Kidney tubule cell (primary cell): ENCODE results near the gene SATL1.
A peak's percentile ranks its signal among the peaks of the same experiment; 100 is the strongest.
"Not testable (repeated sequence)": the region's sequence is repeated elsewhere in the genome, so short reads cannot be mapped to it uniquely, and the experiment has no call there.

Experiments used
- DNase-seq: peaks from one replicate; pipeline ENCODE4 v3.0.0-alpha.2; 2018; ENCODE audit warnings: low spot score

SATL1 gene

DNA sequence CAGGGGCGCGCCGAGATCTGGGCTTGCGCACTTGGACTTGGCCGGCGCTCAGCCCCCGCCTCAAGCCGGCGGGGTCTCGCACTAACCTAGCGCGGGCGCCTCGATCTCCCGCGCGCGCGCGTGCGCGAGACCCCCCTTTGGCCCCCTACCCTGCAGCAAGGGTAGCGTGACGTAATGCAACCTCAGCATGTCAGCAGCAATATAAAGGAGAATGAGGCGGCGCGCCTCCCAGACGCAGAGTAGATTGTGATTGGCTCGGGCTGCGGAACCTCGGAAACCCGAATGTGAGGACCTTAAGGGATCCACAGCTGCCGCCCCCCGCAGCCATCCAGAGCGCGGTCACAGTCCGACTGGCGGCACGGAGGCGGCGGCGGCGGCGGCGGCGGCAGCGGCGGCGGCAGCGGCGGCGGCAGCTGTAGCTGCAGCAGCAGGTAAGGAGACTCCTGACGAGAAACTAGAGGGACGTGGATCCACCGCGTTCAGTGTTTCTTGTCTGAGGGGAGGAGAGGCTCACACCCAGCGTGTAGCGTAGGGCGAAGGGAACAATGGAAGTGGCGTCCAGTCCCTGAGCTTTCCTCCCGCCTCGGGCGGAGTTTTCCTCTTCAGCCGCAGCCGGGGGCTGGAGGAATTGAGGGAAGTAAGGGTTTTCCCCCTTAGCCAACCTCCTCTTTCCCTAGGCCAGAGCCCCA is at the start of gene SATL1, which contains the start of gene ZNF711:
TSS of gene SATL1 (minus strand) at position 19 of the 689 bp plus-strand sequence. CDS start 134,811 bp downstream, outside the sequence.
TSS of gene ZNF711 (plus strand) at position 231 of the 689 bp plus-strand sequence. CDS start 3,582 bp downstream, outside the sequence.
- peak; percentile 36 for DNase-seq

- no peak for DNase-seq
These were observed 45.6 kb upstream of the SATL1 start for GRCh38 chrX:85288992-85289723.

- not testable (repeated sequence) for DNase-seq
These were observed 41.7 kb upstream of the SATL1 start for GRCh38 chrX:85285286-85285685.

GRCh38 chrX:85244450-85245211 is 1.1 kb upstream of the SATL1 start:
- DNase-seq, result peak; percentile 29

DNA sequence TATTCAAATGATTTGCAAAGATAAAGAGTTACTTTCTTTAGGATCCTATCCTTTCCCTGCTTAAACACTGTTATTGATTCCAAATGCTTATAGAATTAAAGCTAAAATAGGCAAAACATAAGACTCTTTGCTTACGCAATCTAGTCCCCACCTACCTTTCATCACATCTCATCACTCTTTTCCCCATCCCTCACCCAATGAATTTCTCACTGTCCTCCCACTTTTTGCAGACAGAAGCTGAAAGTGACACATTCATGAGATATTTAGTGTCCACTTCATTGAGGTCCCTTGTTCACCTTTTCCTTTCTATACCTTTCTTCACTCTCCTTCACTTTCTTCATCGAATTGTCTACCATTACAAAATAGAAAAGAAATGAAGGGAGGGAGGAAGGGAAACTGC is 424 bp downstream of the SATL1 start:
- DNase-seq, result peak; percentile 2

DNA sequence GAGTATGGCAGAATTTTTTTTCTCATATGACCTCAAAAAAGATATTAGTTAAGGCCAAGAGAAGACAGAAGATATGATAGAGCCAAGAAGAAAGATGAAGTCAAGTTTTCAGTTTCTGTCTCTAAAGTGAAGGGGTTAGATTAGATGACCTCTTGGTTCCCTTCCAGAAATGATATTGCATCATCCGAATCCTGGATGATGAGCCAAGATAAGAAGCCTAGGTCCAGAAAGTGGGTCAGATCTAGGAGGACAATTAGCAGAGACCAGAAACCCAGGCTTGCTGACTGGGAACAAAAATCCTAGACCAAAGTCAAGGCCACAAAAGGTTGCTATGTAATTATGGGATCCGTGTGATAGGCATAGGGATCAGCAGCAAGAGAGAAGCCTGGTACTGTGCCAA is 20.2 kb downstream of the SATL1 start:
- no peak for DNase-seq

DNA sequence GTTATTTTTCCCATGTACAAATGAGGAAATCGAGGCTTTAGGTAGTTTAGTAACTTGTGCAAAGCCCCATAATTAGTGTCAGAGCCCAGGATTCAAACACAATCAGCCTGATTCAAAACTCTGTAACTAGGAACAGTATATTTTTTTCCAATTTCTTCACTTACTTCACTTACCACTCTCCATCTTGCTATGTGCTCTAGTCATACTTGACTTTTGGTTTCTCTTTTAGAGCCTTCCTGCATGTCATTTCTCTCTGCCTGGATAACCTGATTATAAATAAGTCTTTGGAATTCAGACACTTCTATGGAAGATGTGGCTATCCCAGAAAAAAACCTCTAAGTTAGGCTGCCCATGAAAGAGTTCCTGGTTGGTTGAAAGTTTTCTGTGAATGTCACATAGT is 22.2 kb downstream of the SATL1 start:
- no peak for DNase-seq

GRCh38 chrX:85215946-85216345 is 27.6 kb downstream of the SATL1 start:
- no peak for DNase-seq

DNA sequence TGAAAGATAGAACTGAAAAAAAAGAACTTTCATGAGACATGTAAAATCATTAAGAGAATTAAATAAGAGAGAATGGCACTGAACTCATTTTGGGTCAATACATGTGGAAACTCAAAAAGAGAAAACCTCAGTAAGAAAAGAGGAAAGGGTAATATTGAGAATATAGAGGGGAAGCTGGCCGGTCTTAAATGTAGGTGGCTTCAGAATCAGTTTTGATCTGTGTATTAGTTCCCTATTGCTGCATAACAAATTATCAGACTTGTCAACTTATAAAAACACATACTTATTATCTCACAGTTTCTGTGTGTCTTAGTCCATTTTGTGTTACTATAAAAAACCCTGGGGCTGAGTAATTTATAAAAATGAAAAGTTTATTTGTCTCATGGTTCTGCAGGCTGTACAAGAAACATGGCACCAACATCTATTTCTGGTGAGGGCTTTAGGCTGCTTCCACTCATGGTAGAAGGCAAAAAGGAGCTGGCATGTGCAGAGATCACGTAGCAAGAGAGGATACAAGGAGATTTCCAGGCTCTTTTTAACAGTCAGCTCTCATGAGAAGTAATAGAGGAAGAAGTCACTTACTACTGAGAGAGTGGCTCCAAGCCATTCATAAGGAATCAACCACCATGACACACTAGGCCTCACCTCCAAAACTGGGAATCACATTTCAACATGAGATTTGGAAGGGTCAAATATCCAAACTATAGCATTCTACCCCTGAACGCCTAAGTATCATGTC is 29.6 kb downstream of the SATL1 start:
- DNase-seq, result no peak

DNA sequence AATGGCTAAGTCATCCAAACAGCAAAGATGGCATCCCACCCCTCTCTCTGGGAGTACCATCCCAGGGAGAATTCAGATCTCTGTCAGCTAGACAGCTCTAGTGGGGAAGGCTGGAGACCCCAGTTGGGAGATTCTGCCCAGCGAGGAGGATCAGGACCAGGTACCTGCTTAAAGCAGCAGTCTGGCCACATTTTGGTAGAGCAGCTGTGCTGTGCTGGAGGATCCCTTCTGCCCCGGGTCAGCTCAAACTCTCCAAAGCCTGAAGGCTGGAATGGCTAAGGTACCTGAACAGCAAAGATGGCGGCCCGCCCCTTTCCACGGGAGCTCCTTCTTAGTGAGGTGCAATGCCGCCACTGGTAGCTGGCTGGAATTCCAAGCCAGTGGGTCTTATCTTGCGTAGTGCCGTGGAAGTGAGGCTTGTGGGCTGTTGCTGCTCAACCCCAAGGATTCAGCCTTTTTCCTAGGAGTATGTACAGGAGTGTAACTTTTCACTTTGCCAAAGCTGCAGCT is 40.1 kb downstream of the SATL1 start:
- DNase-seq, result no peak

DNA sequence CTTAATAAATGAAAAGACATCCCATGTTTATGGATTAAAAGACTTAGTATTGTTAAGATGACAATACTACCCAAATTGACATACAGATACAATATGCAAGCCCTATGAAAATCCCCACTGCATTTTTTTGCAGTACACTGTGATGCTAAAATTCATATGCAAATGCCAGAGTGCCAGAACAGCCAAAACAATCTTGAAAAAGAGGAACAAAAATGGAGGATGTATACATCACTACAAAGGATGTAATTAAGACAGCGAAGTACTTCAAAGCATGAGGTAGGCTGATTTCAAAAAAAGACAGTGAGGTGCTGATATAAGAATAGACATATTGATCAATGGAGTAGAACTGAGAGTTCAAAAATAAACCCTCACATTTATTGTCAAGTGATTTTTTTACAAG is 47.3 kb downstream of the SATL1 start:
- no peak for DNase-seq

DNA sequence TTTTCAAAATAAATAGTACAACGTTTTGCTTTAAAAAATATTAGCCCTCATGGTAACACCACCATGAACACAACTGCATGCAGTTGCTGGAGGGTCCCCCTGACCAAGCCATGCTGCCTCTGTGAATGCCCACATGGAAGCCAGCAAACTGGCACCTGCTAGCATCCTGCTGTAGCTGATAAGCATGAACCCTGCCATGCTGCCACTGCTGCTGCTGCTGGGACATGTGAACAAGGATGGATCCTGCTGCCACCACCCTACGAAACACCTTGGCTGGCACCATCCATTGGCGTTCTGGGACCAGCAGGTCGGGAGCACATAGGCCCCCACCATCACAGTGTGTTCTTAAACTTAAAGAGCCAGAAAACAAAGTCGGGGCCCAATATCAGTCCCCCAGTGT is 83.9 kb downstream of the SATL1 start:
- DNase-seq, result no peak

- DNase-seq, result no peak
These were observed 102.6 kb downstream of the SATL1 start for GRCh38 chrX:85140964-85141363.

DNA sequence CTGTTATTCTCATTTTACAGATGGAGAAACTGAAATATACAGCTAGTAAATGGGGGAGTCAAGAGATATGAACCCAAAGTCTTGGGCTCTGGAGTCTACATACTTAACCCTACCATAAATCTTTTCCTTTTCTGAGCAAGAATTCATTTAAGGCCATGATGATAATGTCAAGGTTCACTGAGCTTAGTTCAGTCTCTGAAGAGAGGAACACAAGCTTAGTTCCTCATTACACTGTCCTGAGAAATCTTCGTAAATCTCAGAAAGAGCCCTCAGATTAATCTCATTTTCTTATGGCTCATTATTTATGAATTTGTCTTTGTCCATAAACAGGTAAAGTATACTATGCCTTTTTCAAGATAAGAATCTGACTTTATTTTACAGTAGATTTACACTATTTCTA is 104.2 kb downstream of the SATL1 start:
- DNase-seq, result no peak

- no peak for DNase-seq
These were observed 107.2 kb downstream of the SATL1 start for GRCh38 chrX:85136409-85136808.

- no peak for DNase-seq
These were observed 128.3 kb downstream of the SATL1 start for GRCh38 chrX:85115252-85115651.

DNA sequence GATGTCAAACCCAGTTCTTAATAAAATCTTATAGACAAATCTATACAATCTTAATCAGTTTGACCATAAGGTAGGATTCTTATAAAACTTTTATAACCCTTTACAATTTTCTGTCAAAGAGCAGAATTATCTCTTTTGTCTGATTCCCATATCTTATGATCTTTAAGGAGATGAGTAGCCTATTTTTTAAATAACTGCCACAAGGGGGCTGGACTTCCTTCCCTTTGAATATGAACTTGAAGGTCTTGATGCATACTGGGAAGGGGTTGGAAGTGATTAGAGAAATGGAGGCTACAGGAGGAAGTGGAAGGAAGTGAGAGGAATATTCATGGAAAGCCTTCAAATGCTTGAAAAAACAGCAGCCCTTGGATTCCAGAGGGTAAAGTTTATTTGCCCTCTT is 128.8 kb downstream of the SATL1 start:
- no peak for DNase-seq

GRCh38 chrX:85114171-85114570 is 129.4 kb downstream of the SATL1 start:
- no peak for DNase-seq

DNA sequence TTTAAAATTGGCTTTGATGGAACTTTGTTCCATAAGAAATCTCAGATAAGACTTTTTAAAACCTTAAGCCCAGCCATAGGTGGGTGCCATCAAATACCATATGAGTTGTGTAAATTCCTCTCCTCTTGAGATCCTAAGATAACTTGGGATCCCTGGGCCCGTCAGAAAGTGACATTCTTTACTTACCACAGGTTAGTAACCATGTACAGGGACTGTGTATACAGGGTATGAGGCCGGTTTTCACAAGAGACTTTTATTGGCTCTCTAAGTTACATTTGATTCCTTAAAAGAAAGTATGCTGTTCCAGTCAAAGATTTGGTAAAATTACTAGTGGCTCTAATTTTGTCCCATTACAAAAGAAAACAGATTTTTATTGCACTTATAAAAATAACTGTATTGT is 129.8 kb downstream of the SATL1 start:
- DNase-seq, result no peak

DNA sequence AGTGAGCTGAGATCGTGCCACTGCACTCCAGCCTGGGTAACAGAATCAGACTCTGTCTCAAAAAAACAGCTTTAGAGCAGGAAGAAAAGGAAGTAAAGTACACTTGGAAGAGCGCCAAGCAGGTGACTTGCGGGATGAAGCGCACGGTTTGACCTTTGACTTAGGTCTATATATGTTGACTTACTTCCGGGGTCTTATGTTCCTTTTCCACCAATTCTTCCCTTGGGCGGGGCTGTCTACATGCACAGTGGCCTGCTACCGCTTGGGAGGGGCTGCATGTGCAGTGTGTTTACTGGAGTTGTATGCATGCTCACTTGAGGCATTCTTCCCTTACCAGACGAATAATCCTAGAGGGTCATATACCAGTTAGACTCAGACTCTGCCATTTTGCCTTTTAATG is 131.3 kb downstream of the SATL1 start:
- no peak for DNase-seq

- peak; percentile 14 for DNase-seq
These were observed 132.2 kb downstream of the SATL1 start for GRCh38 chrX:85111347-85111746.

GRCh38 chrX:85109235-85109634 is 134.3 kb downstream of the SATL1 start:
- no peak for DNase-seq
